Esophagus muscularis mucosa (tissue), 4 donors: ENCODE results near the gene HIRA. TPM values are rescaled to one million over a fixed set of nuclear protein-coding genes. Genes with fewer than 3 reads are reported as not detected.

Experiments
- DNase-seq: peaks from one replicate; pipeline ENCODE4 v3.0.0-alpha.2; 2017; ENCODE audit errors: extremely low spot score
- H3K27ac ChIP-seq, 4 donors: fragments of 200-600 bp; sonication (generic); replicated peaks in 1 of 4; 1 replicate in 3 of 4; 2 replicates in 1 of 4; pipeline ENCODE4 v1.5.1; 2016 to 2019; ENCODE audit warnings: mild to moderate bottlenecking in 1 of 4
- H3K27me3 ChIP-seq, 4 donors: fragments of 200-600 bp; sonication (generic); one replicate each; pipeline versions ENCODE4 v1.5.1 to v1.6.0; 2016 to 2019
- H3K36me3 ChIP-seq, 4 donors: fragments of 200-600 bp; sonication (generic); one replicate each; pipeline ENCODE4 v1.5.1; 2016 to 2019
- H3K4me1 ChIP-seq, 4 donors: fragments of 200-600 bp; sonication (generic); one replicate each; pipeline ENCODE4 v1.5.1; 2016 to 2019
- H3K4me3 ChIP-seq, 4 donors: fragments of 200-600 bp; sonication (generic); 1 replicate in 2 of 4; 2 replicates in 2 of 4; pipeline ENCODE4 v1.5.1; 2016 to 2019; ENCODE audit warnings: mild to moderate bottlenecking in 4 of 4, moderate library complexity in 1 of 4
- H3K9me3 ChIP-seq, 4 donors: fragments of 200-600 bp; sonication (generic); 1 replicate in 3 of 4; 2 replicates in 1 of 4; pipeline ENCODE4 v1.5.1; 2016 to 2019
- CTCF ChIP-seq, 3 experiments: fragments of 200-600 bp in 2 of 3; fragments of 450-650 bp in 1 of 3; sonication (generic) in 2 of 3; IDR thresholded peaks; one replicate each; pipeline ENCODE4 v1.5.1; 2017 to 2019; ENCODE audit warnings: antibody characterized with exemption in 3 of 3, mild to moderate bottlenecking in 2 of 3, moderate library complexity in 1 of 3
- EP300 ChIP-seq: sonication (generic); formaldehyde crosslinking; IDR thresholded peaks from one replicate; pipeline ENCODE4 v1.6.1; 2017; ENCODE audit warnings: antibody characterized with exemption
- POLR2A ChIP-seq: fragments of 450-650 bp; IDR thresholded peaks from one replicate; pipeline ENCODE4 v1.6.1; 2017; ENCODE audit warnings: antibody characterized with exemption, moderate library complexity, mild to moderate bottlenecking, low read depth
- POLR2AphosphoS5 ChIP-seq, 2 donors: sonication (generic); formaldehyde crosslinking; IDR thresholded peaks; one replicate each; pipeline ENCODE4 v1.6.1; 2017; ENCODE audit warnings: antibody characterized with exemption in 2 of 2
- WGBS: methylation state at CpG from one replicate; pipeline ENCODE4 v1.1.5; 2018; 5-methylcytosine and 5-hydroxymethylcytosine counted together
- intact Hi-C: fragments of 100-400 bp; cut with DNase I; formaldehyde crosslinking; loops from one replicate; pipeline ENCODE4 v1.15.1; 2023
- total RNA-seq, 4 donors: library from RNA; depleted of rRNA; stranded (reverse); fragments of >200 nt; gene quantifications; one replicate each; pipeline versions ENCODE4 v1.1.0 to v1.2.1, GENCODE V29; 2016

HIRA gene
- total RNA-seq, 4 donors from 2014 or later = 22.0 to 31.6 (median 26.5) TPM

- DNase-seq = no peak
- intact Hi-C loops = no loop called here
- no peaks in the 10 kb centered on the region for H3K9me3 ChIP-seq
- TF ChIP-seq EP300 (no peak), POLR2AphosphoS5 (IDR thresholded peaks at IDR 0.05) (no peak), POLR2A (no peak), CTCF (IDR thresholded peaks at IDR 0.05) (no peak)
- no peak overlapping the region for H3K4me3 ChIP-seq
- no peak overlapping the region for H3K27ac ChIP-seq
- WGBS = 77% methylated on average over 2 of the region's 2 CpGs
- H3K36me3 ChIP-seq = peaks cover 61 to 100% (median 88%) of the 10 kb centered on the region in 4 donors
- H3K4me1 ChIP-seq = no peaks in the 10 kb centered on the region
- H3K27me3 ChIP-seq = no peaks in the 10 kb centered on the region
Observed at GRCh38 chr22:19460036-19460435, 28.5 kb upstream of the HIRA start.

- Histone ChIP-seq H3K9me3 (no peaks in the 10 kb centered on the region), H3K27ac (no peak overlapping the region), H3K4me3 (no peak overlapping the region), H3K4me1 (no peaks in the 10 kb centered on the region), H3K36me3 (peaks cover 67 to 100% (median 88%) of the 10 kb centered on the region in 4 donors), H3K27me3 (no peaks in the 10 kb centered on the region)
- TF ChIP-seq EP300 (no peak), CTCF (IDR thresholded peaks at IDR 0.05) (no peak), POLR2A (no peak), POLR2AphosphoS5 (IDR thresholded peaks at IDR 0.05) (no peak)
- 89% methylated on average over 7 of the region's 8 CpGs for WGBS
- no peak for DNase-seq
- intact Hi-C loops = no loop called here
Observed at GRCh38 chr22:19457828-19458428, 26.4 kb upstream of the HIRA start.

- H3K27ac ChIP-seq = no peak overlapping the region
- TF ChIP-seq EP300 (no peak), POLR2A (no peak), CTCF (IDR thresholded peaks at IDR 0.05) (no peak), POLR2AphosphoS5 (IDR thresholded peaks at IDR 0.05) (no peak)
Observed at GRCh38 chr22:19456541-19456940, 25.0 kb upstream of the HIRA start.

GRCh38 chr22:19455585-19456370 is 24.2 kb upstream of the HIRA start:
- DNase-seq = no peak
- TF ChIP-seq POLR2AphosphoS5 (IDR thresholded peaks at IDR 0.05) = no peak
- intact Hi-C loops = no loop called here
- Histone ChIP-seq H3K4me3 (no peak overlapping the region), H3K4me1 (no peaks in the 10 kb centered on the region), H3K9me3 (no peaks in the 10 kb centered on the region), H3K36me3 (peaks cover 57 to 97% (median 92%) of the 10 kb centered on the region in 4 donors), H3K27me3 (no peaks in the 10 kb centered on the region), H3K27ac (no peak overlapping the region)
- whole genome bisulfite sequencing = 89% methylated on average over 4 of the region's 4 CpGs

More at GRCh38 chr22:19456541-19456940, 25.0 kb upstream of the HIRA start:
- intact Hi-C loops = no loop called here
- Histone ChIP-seq H3K27me3 (no peaks in the 10 kb centered on the region), H3K9me3 (no peaks in the 10 kb centered on the region), H3K4me3 (no peak overlapping the region), H3K4me1 (no peaks in the 10 kb centered on the region), H3K36me3 (peaks cover 64 to 100% (median 92%) of the 10 kb centered on the region in 4 donors)
- DNase-seq = no peak
- WGBS = 95% methylated on average over 9 of the region's 10 CpGs

- Histone ChIP-seq H3K36me3 (peaks cover 55 to 97% (median 92%) of the 10 kb centered on the region in 4 donors), H3K9me3 (no peaks in the 10 kb centered on the region), H3K4me3 (no peak overlapping the region), H3K27me3 (no peaks in the 10 kb centered on the region), H3K27ac (no peak overlapping the region), H3K4me1 (no peaks in the 10 kb centered on the region)
- TF ChIP-seq EP300 (no peak), POLR2AphosphoS5 (IDR thresholded peaks at IDR 0.05) (no peak)
- intact Hi-C loops = no loop called here
- WGBS = 98% methylated on average over 2 of the region's 2 CpGs
- no peak for DNase-seq
Observed at GRCh38 chr22:19455033-19455432, 23.5 kb upstream of the HIRA start.
